Mucosa of gallbladder (tissue), 1 donor: ENCODE measurements around the gene PKNOX2. TPM values are rescaled to one million over a fixed set of nuclear protein-coding genes. Genes with fewer than 3 reads are reported as not detected.

Source experiments
- DNase-seq: peaks from one replicate; pipeline ENCODE4 v3.0.0-alpha.2; 2020; ENCODE audit warnings: low spot score
- total RNA-seq: library from RNA; stranded (reverse); gene quantifications from one replicate; pipeline ENCODE4 v1.2.1, GENCODE V29; 2021
- donor health status: DM: no; HTN: no; CAD: no.

PKNOX2 gene
- total RNA-seq, result 5.1 TPM

GRCh38 chr11:125164422-125165110, at the start of gene PKNOX2:
Gene PKNOX2, plus strand, starts transcription at chr11:125164751. Its CDS starts 186,555 bp downstream, at chr11:125351306.
- DNase-seq, result peak; percentile 55

GRCh38 chr11:125117429-125117828, 47.1 kb upstream of the PKNOX2 start:
- DNase-seq, result no peak

- DNase-seq, result no peak
These were observed 41.2 kb upstream of the PKNOX2 start for GRCh38 chr11:125123194-125123946.

- DNase-seq, result peak; percentile 37
These were observed 40.5 kb upstream of the PKNOX2 start for GRCh38 chr11:125123947-125124617.

- no peak for DNase-seq
These were observed 39.9 kb upstream of the PKNOX2 start for GRCh38 chr11:125124618-125124992.

- no peak for DNase-seq
These were observed 36.1 kb upstream of the PKNOX2 start for GRCh38 chr11:125128450-125128849.

GRCh38 chr11:125129316-125129993, 35.1 kb upstream of the PKNOX2 start:
- no peak for DNase-seq

GRCh38 chr11:125132071-125132470, 32.5 kb upstream of the PKNOX2 start:
- DNase-seq, result no peak

- no peak for DNase-seq
These were observed 32.0 kb upstream of the PKNOX2 start for GRCh38 chr11:125132596-125132995.

- no peak for DNase-seq
These were observed 28.6 kb upstream of the PKNOX2 start for GRCh38 chr11:125136001-125136400.

- DNase-seq, result no peak
These were observed 25.6 kb upstream of the PKNOX2 start for GRCh38 chr11:125138966-125139365.

- DNase-seq, result no peak
These were observed 24.8 kb upstream of the PKNOX2 start for GRCh38 chr11:125139778-125140177.

- DNase-seq, result no peak
These were observed 24.3 kb upstream of the PKNOX2 start for GRCh38 chr11:125140233-125140632.

- no peak for DNase-seq
These were observed 23.4 kb upstream of the PKNOX2 start for GRCh38 chr11:125141178-125141577.

- DNase-seq, result peak; percentile 20
These were observed 22.6 kb upstream of the PKNOX2 start for GRCh38 chr11:125141686-125142535.

- DNase-seq, result no peak
These were observed 18.3 kb upstream of the PKNOX2 start for GRCh38 chr11:125146232-125146631.

GRCh38 chr11:125147280-125147679, 17.3 kb upstream of the PKNOX2 start:
- no peak for DNase-seq

GRCh38 chr11:125148011-125148410, 16.5 kb upstream of the PKNOX2 start:
- no peak for DNase-seq

GRCh38 chr11:125148743-125149142, 15.8 kb upstream of the PKNOX2 start:
- no peak for DNase-seq

GRCh38 chr11:125153837-125154236, 10.7 kb upstream of the PKNOX2 start:
- DNase-seq, result no peak
